PC-9 (cell line): ENCODE data around the gene RO60. TPM values are rescaled to one million over a fixed set of nuclear protein-coding genes. Genes with fewer than 3 reads are reported as not detected.

ENCODE experiments used
- Bru-seq: library from RNA; stranded (reverse); fragments of 400-500 nt; gene quantifications from one replicate; lab custom pipeline; 2021; lab: Mats Ljungman, UMichigan
- BruChase-seq, 2 experiments: library from RNA; stranded (reverse); fragments of 400-500 nt; gene quantifications; one replicate each; lab custom pipeline; 2021; lab: Mats Ljungman, UMichigan
- BruUV-seq: library from RNA; stranded (reverse); fragments of 400-500 nt; replicated peaks from 2 replicates; lab custom pipeline; 2021; lab: Mats Ljungman, UMichigan
- CTCF ChIA-PET: fragments of 300-600 bp; sonication (Branson Sonifier 250); formaldehyde crosslinking; loops from one replicate; lab custom pipeline; 2022; ENCODE audit warnings: antibody characterized with exemption; lab: Charles Lee
- POLR2A ChIA-PET: fragments of 300-600 bp; sonication (Branson Sonifier 250); formaldehyde crosslinking; loops from one replicate; lab custom pipeline; 2022; ENCODE audit warnings: antibody characterized with exemption; ENCODE audit not compliant: unreplicated experiment; lab: Charles Lee
- DNase-seq, 2 experiments: peaks; one replicate each; pipeline versions ENCODE4 v3.0.0 to v3.0.0-alpha.2; 2015 to 2022; ENCODE audit warnings: mixed read lengths in 1 of 2
- H2AFZ ChIP-seq: fragments of 200-600 bp; sonication (generic); 2 replicates; pipeline ENCODE4 v1.8.1; 2017; ENCODE audit warnings: antibody characterized with exemption
- H3F3A ChIP-seq: fragments of 200-600 bp; sonication (generic); 2 replicates; pipeline ENCODE4 v1.8.1; 2017; ENCODE audit warnings: antibody characterized with exemption, mild to moderate bottlenecking, low read depth; ENCODE audit not compliant: insufficient read depth
- H3K27ac ChIP-seq: fragments of 200-600 bp; sonication (generic); 2 replicates; pipeline ENCODE4 v1.6.1; 2016; ENCODE audit warnings: mixed run types
- H3K27me3 ChIP-seq: fragments of 200-600 bp; sonication (generic); 2 replicates; pipeline ENCODE4 v1.6.1; 2016; ENCODE audit warnings: low read depth, mixed run types; ENCODE audit not compliant: insufficient read depth
- H3K36me3 ChIP-seq: fragments of 200-600 bp; sonication (generic); 2 replicates; pipeline ENCODE4 v1.6.1; 2016; ENCODE audit warnings: low read depth, mixed run types
- H3K4me1 ChIP-seq: fragments of 200-600 bp; sonication (generic); replicated peaks from 2 replicates; pipeline ENCODE4 v1.6.1; 2016; ENCODE audit warnings: mixed run types; ENCODE audit not compliant: insufficient read depth
- H3K4me2 ChIP-seq: fragments of 200-600 bp; sonication (generic); 2 replicates; pipeline ENCODE4 v1.6.1; 2017; ENCODE audit warnings: mixed run types
- H3K4me3 ChIP-seq: fragments of 200-600 bp; sonication (generic); 2 replicates; pipeline ENCODE4 v1.6.1; 2016; ENCODE audit warnings: mixed run types
- H3K79me2 ChIP-seq: fragments of 200-600 bp; sonication (generic); 2 replicates; pipeline ENCODE4 v1.6.1; 2017; ENCODE audit warnings: low read depth, mixed run types
- H3K9me2 ChIP-seq: fragments of 200-600 bp; sonication (generic); 2 replicates; pipeline ENCODE4 v1.8.1; 2017; ENCODE audit warnings: mild to moderate bottlenecking; ENCODE audit not compliant: insufficient read depth
- H3K9me3 ChIP-seq: fragments of 200-600 bp; sonication (generic); 2 replicates; pipeline ENCODE4 v1.8.1; 2016; ENCODE audit warnings: low read depth; ENCODE audit not compliant: insufficient read depth
- H4K20me1 ChIP-seq: fragments of 200-600 bp; sonication (generic); 2 replicates; pipeline ENCODE4 v1.8.1; 2017; ENCODE audit not compliant: insufficient read depth
- EZH2 ChIP-seq: fragments of 200-600 bp; sonication (generic); IDR thresholded peaks from 2 replicates; pipeline ENCODE4 v1.8.0; 2017; ENCODE audit warnings: antibody characterized with exemption, low read depth
- intact Hi-C: fragments of 100-400 bp; cut with micrococcal nuclease; formaldehyde crosslinking; loops from one replicate; pipeline ENCODE4 v1.10.0; 2022; ENCODE audit not compliant: unreplicated experiment
- long read RNA-seq: library from polyadenylated mRNA; stranded (forward); transcript quantifications from one replicate; pipeline ENCODE4 v2.0.0, GENCODE V29; 2022
- total RNA-seq: library from RNA; stranded (reverse); gene quantifications from 2 replicates; pipeline ENCODE4 v1.2.3, GENCODE V29; 2021
- TF ChIP-seq, protein P1 (sequence below): fragments of 200-600 bp; sonication (generic); conservative IDR thresholded peaks from 2 replicates; pipeline ENCODE4 v1.6.1; 2017; ENCODE audit warnings: mixed run types, antibody characterized with exemption, mild to moderate bottlenecking, moderate library complexity

Gene RO60
- total RNA-seq (40.4 and 49.2 TPM in 2 replicates), Bru-seq, nascent RNA (percentile 85 among the genes with signal in this experiment), BruChase-seq, experiment 1, labeled RNA remaining after a 2-hour chase (percentile 92 among the genes with signal in this experiment), BruChase-seq, experiment 2, labeled RNA remaining after a 6-hour chase (percentile 95 among the genes with signal in this experiment)
- long read RNA-seq, full-length matches to known transcripts = 24 of 31 reads
- long read RNA-seq, partial matches to known transcripts = 0 of 31 reads
- long read RNA-seq, other reads (novel, unspliced or antisense) = 7 of 31 reads

DNA sequence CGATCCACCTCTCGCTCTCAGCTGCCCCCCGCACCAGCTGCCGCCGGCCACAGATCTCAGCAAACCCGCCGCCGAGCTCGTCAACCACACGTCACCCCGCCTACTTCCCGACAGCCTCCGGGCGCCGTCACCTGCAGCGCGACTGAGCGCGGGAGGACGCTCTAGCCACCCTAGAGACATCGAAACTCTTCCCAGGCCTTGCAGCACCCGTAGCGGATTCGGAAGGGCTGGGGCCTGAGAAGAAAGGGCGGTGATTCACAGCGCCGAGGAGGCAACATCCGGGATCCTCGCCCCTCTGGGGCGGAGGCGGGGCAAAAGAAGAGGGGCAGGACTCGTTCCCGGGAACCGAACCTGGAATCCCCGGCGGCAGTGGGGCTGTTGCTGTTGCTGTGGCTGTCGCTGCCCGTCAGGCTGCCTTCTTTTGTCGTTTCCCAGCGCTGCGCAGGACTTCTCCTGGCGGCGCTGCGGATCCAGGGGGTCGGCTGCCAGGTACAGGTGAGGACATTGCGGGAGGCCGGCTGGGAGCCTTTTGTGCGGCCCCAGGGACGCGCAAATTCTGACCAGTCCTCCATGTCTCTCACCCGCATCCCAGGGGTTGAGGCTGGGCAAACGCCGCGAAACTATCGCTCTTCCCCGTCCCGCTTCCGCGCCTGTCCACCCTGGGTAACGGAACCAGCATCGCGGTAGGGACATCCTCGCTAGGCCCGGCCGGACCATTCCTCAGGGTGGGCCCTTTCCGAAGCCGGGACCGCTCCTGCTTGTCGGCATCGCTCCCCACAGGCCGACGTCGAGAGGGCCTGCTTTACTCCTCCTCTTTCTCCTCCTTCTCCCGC, at the start of gene RO60, which contains the start of gene UCHL5:
RO60 (plus strand) TSS at position 331 of the 833 bp plus-strand sequence. CDS start 9,443 bp downstream, outside the sequence.
UCHL5 (minus strand) TSS at position 79 of the 833 bp plus-strand sequence. CDS start 100 bp downstream, outside the sequence.
- no peak for TF ChIP-seq EZH2
- TF ChIP-seq, protein P1, sequence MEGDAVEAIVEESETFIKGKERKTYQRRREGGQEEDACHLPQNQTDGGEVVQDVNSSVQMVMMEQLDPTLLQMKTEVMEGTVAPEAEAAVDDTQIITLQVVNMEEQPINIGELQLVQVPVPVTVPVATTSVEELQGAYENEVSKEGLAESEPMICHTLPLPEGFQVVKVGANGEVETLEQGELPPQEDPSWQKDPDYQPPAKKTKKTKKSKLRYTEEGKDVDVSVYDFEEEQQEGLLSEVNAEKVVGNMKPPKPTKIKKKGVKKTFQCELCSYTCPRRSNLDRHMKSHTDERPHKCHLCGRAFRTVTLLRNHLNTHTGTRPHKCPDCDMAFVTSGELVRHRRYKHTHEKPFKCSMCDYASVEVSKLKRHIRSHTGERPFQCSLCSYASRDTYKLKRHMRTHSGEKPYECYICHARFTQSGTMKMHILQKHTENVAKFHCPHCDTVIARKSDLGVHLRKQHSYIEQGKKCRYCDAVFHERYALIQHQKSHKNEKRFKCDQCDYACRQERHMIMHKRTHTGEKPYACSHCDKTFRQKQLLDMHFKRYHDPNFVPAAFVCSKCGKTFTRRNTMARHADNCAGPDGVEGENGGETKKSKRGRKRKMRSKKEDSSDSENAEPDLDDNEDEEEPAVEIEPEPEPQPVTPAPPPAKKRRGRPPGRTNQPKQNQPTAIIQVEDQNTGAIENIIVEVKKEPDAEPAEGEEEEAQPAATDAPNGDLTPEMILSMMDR = no peak
- peak within 1 kb of the TSS; percentile 95 for H2AFZ ChIP-seq
- H3K4me1 ChIP-seq = peaks cover 23% of the 10 kb centered on the region
- no peaks in the 10 kb centered on the region for H3K27me3 ChIP-seq
- TSS peak; percentile 57 for BruUV-seq
- H3K9me2 ChIP-seq = no peaks in the 10 kb centered on the region
- ChIA-PET CTCF (no interaction called here), POLR2A (interaction anchor here (1.1 kb wide), 1 partner anchor 45 kb away, joined by 5 read pairs; the partner anchor contains the start of gene GLRX2)
- peaks cover 13% of the 10 kb centered on the region; the same call in 1 of the 2 replicates for H3K36me3 ChIP-seq
- peak within 1 kb of the TSS; percentile 92 for H3K27ac ChIP-seq
- H3K4me2 ChIP-seq = peak within 1 kb of the TSS; percentile 91
- H3K9me3 ChIP-seq = no peaks in the 10 kb centered on the region
- intact Hi-C loops = loop anchor here (1.0 kb wide), 2 partner anchors 46 to 62 kb away; partner anchors contain the start of gene GLRX2
- peaks cover 89% of the 10 kb centered on the region for H3K79me2 ChIP-seq
- DNase-seq = peak; percentile 96
- peaks cover 8% of the 10 kb centered on the region; the same call in 1 of the 2 replicates for H4K20me1 ChIP-seq
- H3K4me3 ChIP-seq = peak within 1 kb of the TSS; percentile 78
- peaks cover 18% of the 10 kb centered on the region for H3F3A ChIP-seq

DNA sequence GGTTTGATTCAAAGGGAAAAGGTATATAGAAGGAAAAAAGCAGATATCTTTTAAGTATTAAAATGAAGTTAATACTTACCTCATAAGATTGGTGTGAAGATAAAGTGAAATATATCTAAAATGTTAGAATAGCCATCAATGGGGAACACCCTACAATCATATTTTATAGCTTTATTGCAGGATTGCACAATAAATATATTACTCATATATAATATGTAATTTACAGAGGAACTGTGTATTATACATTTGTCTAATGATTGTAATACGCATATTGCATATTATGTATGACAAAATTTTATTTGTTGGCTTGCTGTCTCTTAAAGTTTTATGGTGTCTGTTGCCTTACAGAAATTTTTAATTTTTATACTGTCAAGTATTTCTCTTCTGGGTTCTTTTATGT, 48.0 kb upstream of the RO60 start:
- H3K79me2 ChIP-seq = no peaks in the 10 kb centered on the region
- no peak overlapping the region for H2AFZ ChIP-seq
- H3K4me1 ChIP-seq = no peaks in the 10 kb centered on the region
- TF ChIP-seq EZH2 = no peak
- TF ChIP-seq, protein P1 = no peak
- DNase-seq = no peak
- no peak overlapping the region for H3K27ac ChIP-seq
- no peaks in the 10 kb centered on the region; the same call in 1 of the 2 replicates for H3F3A ChIP-seq
- H3K9me2 ChIP-seq = no peaks in the 10 kb centered on the region
- no peak overlapping the region for H3K4me3 ChIP-seq
- no peaks in the 10 kb centered on the region for H3K9me3 ChIP-seq
- H3K27me3 ChIP-seq = no peaks in the 10 kb centered on the region
- H3K4me2 ChIP-seq = no peak overlapping the region
- no peaks in the 10 kb centered on the region for H3K36me3 ChIP-seq
- no peaks in the 10 kb centered on the region for H4K20me1 ChIP-seq
- ChIA-PET CTCF (no interaction called here), POLR2A (no interaction called here)
- BruUV-seq = no TSS peak
- intact Hi-C loops = loop anchor here (10.0 kb wide), 1 partner anchor 397 kb away; no protein-coding TSS in a partner anchor

DNA sequence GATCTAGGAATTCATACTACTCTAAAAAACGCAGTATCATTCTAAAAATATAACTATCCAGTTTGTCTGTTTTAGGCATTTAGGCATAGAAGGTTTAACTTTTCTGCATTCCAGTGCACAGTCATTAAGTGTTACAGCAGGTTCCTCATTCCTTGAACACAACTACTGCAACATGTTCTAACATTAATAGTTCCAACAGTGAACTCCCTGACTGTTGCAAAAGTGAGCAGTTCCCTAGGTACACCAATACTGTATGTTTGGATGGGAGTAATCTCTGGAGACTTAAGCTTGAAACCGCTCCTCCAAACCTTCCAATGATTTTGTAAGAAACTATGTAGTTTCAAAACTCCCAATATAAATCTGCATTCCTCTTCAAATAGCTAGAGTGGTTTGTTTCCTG, 46.4 kb upstream of the RO60 start:
- H3K4me1 ChIP-seq = no peaks in the 10 kb centered on the region
- no peak for DNase-seq
- no peaks in the 10 kb centered on the region for H3K27me3 ChIP-seq
- intact Hi-C loops = loop anchor here (10.0 kb wide), 1 partner anchor 398 kb away; no protein-coding TSS in a partner anchor
- H3K4me2 ChIP-seq = no peak overlapping the region
- CTCF ChIA-PET = no interaction called here
- H3K79me2 ChIP-seq = no peaks in the 10 kb centered on the region
- no TSS peak for BruUV-seq
- no peak overlapping the region for H3K27ac ChIP-seq
- H4K20me1 ChIP-seq = no peaks in the 10 kb centered on the region
- H3K36me3 ChIP-seq = 0 out of 2 replicates have a peak, but pooled peaks cover 7% of the 10 kb centered on the region
- no peaks in the 10 kb centered on the region for H3K9me2 ChIP-seq
- POLR2A ChIA-PET = no interaction called here
- TF ChIP-seq EZH2 = no peak
- TF ChIP-seq, protein P1 = no peak
- no peaks in the 10 kb centered on the region for H3K9me3 ChIP-seq
- peaks cover 3% of the 10 kb centered on the region; the same call in 1 of the 2 replicates for H3F3A ChIP-seq
- no peak overlapping the region for H2AFZ ChIP-seq
- H3K4me3 ChIP-seq = no peak overlapping the region
